A549 (cell line): ENCODE data around the gene CADM1.

Source experiments
- JUNB ChIP-seq: fragments of >200 bp; sonication (Bioruptor Twin); formaldehyde crosslinking; IDR thresholded peaks from 2 replicates; pipeline ENCODE4 v1.6.1; 2016
- MAFK ChIP-seq: fragments of 450-650 bp; IDR thresholded peaks from 2 replicates; pipeline ENCODE4 v1.6.1; 2014; ENCODE audit not compliant: partially characterized antibody
- POLR2A ChIP-seq: IDR thresholded peaks from 2 replicates; pipeline ENCODE4 v1.6.1; 2012; ENCODE audit warnings: mild to moderate bottlenecking, low read length
- RAD21 ChIP-seq, 2 experiments: fragments of >200 bp in 1 of 2; sonication (Bioruptor Twin) in 1 of 2; formaldehyde crosslinking in 1 of 2; IDR thresholded peaks in 1 of 2; conservative IDR thresholded peaks in 1 of 2; 2 replicates in 1 of 2; 3 replicates in 1 of 2; pipeline ENCODE4 v1.6.1; 2012 to 2018; ENCODE audit warnings: inconsistent platforms in 1 of 2
- RCOR1 ChIP-seq: fragments of 150-350 bp; IDR thresholded peaks from 2 replicates; pipeline ENCODE4 v1.6.1; 2014; ENCODE audit warnings: antibody characterized with exemption, low read length, low read depth
- TFCP2L1 ChIP-seq: fragments of 250-450 bp; sonication (Bioruptor Pico); IDR thresholded peaks from 2 replicates; pipeline ENCODE4 v1.5.0; 2021; ENCODE audit warnings: mild to moderate bottlenecking
- ZSCAN20 ChIP-seq: fragments of 250-450 bp; sonication (Bioruptor Pico); IDR thresholded peaks from 2 replicates; pipeline ENCODE4 v1.8.0; 2022; ENCODE audit warnings: mild to moderate bottlenecking, moderate library complexity
- TF ChIP-seq, protein P1 (sequence below): fragments of >200 bp; sonication (Bioruptor Twin); formaldehyde crosslinking; IDR thresholded peaks from 3 replicates; pipeline ENCODE4 v1.5.1; 2016
- TF ChIP-seq, protein P2 (sequence below): IDR thresholded peaks from 2 replicates; pipeline ENCODE4 v1.6.1; 2012

DNA sequence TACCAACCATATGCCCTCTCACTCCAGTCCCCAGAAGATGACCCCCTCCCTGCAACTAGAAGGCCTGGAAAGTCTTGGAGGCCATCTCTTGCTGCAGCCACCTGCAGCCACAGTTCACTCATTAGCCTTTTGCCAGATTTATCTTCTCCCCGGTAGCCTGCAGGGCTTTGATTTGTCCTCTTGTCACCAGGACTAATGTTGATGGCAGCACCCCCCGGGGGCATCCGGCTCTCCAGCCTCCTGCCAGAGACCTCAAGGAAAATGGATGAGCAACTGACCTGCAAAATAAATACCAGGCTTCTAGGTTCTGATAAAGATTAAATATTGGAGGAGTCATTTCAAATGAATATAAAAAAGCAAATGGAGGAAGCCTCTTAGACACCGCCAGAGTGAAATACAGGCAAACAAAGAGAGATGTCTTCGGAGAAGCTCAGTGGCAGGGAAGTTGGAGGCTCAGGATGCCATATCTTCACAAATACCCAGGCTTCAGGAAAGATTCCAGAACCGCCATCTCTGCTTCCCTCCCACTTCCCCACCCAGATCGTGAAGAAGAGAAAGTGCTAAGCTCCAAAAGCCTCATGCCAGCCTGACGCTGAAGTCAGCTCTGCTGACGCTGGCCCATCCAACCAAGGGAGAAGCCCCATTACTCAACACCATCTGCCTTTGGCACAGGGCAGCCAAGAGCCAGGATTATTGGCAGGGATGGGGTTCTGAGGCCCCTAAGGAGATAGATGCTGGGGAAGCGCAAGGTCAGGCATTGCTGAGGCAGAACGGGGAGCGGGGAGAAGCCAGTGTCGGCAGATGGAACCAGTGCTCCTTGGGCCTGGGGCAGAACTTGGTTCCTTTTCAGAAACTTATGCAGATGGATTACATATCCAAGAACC, 362.7 kb downstream of the CADM1 start:
- TF ChIP-seq, protein P1, sequence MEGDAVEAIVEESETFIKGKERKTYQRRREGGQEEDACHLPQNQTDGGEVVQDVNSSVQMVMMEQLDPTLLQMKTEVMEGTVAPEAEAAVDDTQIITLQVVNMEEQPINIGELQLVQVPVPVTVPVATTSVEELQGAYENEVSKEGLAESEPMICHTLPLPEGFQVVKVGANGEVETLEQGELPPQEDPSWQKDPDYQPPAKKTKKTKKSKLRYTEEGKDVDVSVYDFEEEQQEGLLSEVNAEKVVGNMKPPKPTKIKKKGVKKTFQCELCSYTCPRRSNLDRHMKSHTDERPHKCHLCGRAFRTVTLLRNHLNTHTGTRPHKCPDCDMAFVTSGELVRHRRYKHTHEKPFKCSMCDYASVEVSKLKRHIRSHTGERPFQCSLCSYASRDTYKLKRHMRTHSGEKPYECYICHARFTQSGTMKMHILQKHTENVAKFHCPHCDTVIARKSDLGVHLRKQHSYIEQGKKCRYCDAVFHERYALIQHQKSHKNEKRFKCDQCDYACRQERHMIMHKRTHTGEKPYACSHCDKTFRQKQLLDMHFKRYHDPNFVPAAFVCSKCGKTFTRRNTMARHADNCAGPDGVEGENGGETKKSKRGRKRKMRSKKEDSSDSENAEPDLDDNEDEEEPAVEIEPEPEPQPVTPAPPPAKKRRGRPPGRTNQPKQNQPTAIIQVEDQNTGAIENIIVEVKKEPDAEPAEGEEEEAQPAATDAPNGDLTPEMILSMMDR: no peak
- TF ChIP-seq MAFK (no peak), POLR2A (no peak), RAD21 (conservative IDR thresholded peaks at IDR 0.05 in 1 of 2, IDR thresholded peaks at IDR 0.05 in 1 of 2) (no peak), TFCP2L1 (CRISPR knock-in tag) (no peak), JUNB (no peak), ZSCAN20 (CRISPR knock-in tag) (no peak), RCOR1 (no peak)
- TF ChIP-seq, protein P2, sequence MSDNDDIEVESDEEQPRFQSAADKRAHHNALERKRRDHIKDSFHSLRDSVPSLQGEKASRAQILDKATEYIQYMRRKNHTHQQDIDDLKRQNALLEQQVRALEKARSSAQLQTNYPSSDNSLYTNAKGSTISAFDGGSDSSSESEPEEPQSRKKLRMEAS: no peak
